NAMALWA (cell line): Measurements from ENCODE around the gene SLC47A2.
"Not testable (repeated sequence)": the region's sequence is repeated elsewhere in the genome, so short reads cannot be mapped to it uniquely, and the experiment has no call there.

Experiments used
- DNase-seq: peaks from one replicate; pipeline ENCODE4 v3.0.0-alpha.2; 2015; ENCODE audit warnings: low spot score

Gene SLC47A2

DNA sequence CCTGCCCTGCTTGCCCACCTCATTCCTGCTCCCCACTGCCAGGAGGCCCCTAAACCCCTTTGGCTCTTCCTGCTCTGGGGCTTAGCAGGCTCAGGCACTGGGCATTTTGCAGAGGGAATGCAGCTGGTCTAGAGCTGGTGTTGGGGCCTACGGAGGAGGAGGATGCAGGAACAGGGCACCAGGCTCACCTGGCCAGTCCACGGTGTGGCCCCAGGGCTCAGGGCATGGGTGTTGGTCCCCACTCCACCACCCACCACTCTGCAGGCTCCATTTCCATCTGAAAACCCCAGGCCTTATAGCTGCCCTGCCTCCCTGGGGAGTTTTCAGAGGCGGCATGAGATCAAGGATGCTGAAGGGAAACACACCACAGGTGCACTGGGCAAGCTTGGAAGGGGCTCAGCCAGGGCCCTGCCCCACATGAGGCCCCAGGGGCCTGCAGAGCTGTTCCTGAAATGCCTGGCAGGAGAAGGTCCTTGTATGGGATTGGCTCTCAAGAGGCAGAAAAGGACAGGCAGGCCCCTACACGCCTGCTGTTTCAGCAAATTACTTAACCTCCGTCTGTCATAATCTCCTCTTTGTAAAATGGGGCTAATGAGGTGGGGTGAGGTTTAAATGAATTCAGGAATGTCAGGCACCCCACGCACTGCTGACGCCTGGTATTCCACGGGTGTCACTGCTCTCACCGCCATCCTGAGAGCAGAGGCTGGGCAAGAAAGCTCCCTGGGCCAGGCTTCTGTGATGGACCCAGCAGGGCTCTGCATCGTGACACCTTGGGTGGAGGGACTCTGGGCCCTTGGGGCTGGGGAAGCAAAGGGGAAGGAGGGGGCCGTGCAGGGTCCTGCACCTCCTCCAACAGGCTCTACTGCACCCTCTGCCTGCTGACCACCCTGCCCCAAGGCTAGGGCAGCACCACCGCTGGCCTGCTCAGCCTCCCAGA is 9.3 kb downstream of the SLC47A2 start:
- no peak for DNase-seq

DNA sequence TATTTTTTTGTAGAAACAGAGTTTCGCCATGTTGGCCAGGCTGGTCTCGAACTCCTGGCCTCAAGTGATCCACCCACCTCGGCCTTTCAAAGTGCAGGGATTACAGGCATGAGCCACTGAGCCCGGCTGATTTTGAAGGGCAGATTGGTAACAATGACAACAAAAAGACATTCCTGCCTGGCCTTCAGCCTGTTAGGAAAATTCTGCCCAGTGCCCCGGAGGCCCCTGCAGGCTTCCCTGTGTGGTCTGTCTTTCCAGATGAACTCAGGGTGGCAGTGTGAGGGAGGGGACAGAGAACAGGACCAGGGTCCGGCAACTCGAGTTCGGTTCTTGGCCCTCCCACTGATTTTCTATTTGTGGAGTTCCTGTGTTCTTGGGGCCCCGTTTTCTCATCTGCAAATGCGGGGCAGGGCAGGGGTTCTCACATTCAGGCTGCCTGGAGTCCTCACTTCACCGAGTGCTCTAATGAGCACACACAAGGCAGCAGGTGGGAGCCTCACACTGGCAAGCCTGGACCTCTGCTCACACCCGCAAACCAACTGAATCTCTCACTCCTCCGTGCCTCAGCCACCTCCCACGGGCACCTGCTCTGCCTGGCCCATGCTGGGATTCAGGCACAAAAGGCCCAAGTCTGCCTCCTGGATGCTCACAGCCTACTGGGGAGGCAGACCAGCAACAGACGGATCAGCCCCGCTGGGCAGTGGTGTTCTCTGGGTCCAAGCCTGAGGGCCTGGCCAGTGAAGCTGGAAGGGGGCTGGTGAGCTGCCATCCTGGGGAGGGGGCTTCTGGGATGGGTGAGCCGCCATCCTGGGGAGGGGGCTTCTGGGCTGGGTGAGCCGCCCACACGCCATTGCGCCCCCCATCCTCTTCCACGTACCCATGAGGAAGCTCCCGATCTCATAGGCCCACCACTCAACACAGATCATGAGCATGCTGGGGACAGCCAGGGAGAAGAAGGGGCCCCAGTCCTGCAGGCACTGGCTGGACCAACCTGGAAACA is 10.3 kb downstream of the SLC47A2 start:
- no peak for DNase-seq

DNA sequence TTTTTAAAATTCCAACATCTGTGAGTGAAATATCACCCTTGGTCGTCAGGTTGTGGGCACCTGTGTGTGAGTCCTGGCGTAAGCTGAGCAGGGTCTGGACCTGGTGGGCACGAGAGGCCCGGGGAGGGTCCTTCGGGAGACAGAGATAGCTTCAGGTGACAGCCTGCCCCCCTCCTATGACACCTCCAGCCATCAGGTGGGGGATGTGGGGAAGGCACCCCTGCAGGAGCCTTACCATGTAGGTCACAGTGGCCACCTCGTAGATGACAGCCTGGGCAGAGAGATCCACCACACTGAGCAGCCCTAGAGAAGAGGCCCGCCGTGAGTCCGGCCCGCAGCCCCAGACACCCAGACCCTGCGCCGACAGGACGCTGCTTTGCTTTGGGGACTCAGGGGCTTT is 11.2 kb downstream of the SLC47A2 start:
- no peak for DNase-seq

DNA sequence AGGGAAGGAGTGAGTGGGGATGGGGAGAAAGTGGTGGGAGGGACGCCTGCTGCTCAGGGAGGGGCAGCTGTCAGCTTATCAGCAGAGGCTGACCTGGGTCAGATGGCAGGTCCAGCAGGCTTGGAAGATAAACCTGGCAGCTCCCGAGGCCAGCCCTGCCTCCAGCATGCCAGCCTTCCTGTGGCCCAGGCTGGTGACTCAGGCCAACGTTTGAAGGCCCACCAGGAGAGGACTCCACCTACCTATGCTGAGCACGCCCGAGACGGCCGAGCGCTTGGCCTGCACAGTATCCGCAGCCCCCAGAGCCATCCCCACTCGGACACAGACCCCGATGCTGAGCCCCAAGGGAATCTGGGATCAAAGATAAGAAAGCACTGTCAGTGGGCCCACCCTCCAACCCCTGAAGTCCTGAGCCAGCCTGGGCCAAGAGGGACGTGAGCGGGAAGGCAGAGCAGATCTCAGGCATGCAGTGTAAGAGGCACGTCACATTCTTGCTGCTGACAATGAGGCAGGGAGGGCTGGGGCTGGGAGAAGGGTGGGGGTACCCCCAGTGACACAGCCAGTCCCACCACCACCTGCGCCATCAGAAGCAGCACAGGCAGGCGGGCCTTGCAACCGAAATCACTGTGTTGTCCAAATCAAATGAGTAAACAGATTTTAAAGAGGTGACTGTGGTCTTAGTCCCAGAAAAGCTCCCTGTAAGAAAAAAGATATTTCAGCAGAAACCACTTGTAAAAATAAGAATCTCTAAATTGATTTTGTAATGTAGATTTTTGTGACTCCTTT is 12.4 kb downstream of the SLC47A2 start:
- no peak for DNase-seq

DNA sequence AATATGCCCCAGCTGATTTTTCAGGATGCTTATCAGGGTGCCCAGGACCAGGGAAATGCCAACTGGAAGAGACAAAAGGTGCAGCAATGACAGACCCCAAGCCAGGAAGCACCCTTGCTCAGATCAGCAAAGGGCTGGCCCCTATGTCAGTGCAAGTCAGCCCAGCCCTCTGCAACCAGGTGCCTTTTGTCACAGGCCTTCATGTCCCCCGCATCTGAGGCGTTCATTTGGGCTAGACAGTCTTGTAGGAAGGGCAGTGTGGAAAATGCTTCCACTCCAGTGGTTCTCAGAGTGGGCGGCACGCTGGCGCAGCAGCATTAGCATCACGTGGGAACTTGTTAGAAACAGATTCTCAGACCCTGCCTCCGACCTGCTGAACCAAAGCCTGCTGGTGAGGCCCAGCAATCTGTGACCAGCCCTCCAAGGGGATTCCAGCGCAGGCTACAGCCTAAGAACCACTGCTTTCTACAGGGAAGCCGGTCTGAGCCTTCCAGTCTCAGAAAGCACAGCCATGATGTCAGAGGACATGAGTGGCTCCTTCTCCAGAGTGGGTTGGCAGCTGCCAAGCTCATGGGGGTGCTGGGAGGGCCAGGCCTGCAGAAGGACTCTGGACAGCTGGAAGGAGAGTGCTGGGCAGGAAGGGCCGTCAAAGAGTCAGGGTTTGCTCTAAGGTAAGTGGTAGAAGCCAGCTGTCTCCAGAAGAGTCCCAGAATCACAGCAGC is 13.1 kb downstream of the SLC47A2 start:
- no peak for DNase-seq

DNA sequence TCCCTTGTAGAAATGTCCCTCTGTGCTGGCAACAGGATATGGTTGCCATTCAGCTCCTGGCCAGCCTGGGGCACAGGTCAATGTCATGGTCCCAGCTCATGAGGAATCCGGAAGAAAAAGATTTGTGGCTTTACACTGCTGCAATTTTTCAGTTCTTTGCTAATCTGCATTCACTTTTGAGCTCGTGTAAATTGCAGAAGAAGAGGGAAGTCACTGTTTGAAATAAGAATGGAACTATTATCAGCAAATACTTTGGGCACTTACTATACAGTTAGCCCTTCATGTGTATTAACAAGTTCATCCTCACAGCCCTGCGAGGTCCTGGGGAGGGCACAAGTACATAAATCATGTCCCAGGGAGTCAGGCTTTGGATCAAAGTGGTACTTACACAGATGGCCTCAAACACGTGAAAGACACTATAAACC is 14.2 kb downstream of the SLC47A2 start:
- DNase-seq: no peak

DNA sequence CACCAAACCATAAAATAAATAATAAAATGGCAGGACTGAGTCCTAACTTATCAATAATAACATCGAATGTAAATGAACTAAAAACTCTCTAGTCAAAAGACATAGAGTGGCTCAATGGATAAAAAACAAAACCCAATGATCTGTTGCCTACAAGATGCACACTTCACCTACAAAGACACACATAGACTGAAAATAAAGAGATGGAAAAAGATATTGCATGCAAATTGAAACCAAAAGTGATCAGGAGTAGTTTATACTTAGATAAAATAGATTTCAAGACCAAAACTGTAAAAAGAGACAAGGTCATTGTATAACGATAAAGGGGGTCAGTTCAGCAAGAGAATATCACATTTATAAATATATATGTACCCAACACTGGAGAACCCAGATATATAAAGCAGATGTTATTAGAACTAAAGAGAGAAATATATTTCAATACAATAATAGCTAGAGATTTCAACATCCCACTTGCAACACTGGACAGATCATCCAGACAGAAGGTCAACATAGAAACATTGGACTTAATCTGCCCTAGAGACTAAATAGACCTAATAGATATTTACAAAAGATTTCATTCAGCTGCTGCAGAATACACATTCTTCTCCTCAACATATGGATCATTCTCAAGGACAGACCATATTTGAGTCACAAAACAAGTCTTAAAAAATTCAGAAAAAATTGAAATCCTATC is 29.8 kb downstream of the SLC47A2 start:
- no peak for DNase-seq

DNA sequence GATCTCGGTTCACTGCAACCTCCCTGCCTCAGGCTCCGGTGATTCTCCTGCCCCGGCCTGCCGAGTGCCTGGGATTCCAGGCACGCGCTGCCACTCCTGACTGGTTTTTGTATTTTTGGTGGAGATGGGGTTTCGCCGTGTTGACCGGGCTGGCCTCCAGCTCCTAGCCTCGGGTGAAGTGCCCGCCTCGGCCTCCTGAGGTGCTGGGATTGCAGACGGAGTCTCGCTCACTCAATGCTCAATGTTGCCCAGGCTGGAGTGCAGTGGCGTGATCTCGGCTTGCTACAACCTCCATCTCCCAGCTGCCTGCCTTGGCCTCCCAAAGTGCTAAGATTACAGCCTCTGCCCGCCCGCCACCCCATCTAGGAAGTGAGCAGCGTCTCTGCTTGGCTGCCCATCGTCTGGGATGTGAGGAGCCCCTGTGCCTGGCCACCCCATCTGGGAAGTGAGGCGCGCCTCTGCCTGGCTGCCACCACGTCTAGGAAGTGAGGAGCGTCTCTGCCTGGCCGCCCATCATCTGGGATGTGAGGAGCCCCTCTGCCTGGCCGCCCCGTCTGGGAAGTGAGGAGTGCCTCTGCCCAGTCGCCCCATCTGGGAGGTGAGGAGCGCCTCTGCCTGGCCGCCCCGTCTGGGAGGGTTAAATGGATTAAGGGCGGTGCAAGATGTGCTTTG is 31.3 kb downstream of the SLC47A2 start:
- not testable (repeated sequence) for DNase-seq

DNA sequence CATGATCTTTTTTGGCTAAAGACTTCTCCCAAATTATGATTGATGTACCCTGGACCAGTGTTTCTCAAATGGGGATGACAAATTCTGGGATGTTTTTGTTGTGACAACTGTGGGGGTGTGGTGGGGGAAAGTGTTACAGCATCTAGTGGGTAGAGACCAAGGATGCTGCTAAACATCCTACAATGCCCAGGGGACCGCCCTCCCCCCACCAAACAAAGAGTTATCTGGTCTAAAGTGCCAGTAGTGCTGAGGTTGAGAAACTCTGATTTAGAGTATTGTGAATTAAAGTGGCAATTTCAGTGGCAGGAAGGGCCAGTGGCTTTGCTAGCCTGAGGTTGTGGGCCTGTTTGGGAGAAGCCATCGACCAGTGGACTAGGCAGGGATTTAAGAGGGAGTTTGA is 33.3 kb downstream of the SLC47A2 start:
- DNase-seq: no peak

DNA sequence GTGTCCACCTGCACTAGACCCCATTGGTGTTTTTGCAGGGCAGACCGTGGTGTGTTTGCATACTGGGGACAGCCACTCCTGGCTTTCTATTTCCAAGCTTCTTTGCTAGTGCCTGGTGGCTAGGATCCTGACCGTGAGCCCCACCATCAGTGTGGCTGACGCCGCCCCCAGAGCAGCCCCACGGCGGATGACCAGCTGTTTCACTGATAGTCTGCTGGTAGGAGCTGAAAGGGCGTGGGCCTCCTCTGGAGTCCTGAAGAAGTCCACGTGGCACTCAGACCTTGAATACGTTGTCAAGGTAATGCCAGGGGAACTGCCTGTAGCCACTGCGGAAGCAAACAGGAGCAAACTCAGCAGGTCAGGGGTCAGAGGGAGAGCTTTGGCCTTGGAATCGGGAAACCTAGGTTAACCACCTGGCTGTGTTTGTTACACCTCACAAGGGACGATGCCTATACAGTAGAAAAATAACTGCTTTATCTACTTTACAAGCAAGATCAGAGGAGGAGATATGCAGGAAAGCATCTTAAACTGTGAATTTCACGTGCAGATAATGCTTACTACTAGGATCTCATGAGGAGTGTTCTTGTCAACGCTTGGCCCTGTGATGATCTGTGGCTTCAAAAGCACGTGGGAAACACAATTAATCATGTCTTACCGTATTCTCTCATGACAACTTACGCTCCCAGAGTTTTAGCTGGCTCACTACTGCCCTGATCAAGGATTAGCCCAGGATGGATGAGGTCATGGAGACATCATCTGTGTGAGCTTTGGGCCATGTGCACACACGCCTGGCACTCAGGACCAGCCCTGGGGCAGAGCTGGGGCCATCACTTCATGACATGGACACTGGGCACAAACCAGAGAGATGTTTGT is 37.6 kb downstream of the SLC47A2 start:
- DNase-seq: no peak

DNA sequence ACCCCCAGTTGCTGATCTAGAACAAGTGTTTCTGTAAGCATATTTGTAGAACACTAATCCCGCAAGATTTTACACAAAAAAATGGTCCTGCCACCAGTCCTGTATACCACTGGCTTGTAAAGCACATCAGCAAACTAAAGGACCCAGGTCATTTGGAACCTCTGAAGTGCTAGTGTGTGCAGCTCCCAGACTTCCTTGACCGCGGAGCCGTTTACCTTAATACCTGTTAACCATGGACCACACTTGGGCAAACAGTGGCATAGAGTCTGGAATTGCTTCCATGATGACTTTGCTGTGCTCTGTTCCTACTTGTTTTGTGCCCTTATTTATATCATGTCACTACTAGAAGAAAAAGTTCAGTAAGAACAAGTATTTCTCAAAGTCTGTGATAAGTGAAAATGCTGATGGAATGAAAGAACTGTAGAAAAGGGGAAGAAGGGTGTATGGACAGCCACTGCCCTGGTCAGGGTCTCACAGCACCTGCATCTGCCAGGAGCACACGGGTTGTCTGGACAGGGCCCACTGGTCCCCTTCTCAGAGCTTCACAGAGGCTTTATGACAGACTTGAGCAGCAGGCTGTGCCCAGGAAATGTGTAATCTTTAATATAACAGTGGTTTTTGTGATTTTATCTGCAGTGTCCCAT is 38.5 kb downstream of the SLC47A2 start:
- no peak for DNase-seq

DNA sequence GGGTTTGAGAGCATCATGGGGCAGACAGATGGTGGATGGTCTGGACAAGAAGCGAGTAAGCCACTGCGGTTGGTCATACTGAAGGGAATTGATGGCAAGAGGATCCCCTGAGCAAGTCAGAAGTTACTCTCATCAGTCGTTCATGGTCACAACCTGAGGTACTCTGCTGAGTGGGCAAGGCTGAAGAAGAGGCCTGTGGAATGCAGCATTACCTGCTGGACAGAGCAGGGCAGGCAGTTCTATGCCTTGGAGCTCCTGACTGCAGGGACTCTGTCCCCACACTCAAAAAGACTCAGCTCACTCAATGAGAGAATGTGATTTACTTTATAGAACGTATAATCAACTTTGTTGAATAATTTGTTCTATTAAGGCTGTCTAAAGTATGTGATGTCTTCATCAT is 39.5 kb downstream of the SLC47A2 start:
- DNase-seq: no peak

DNA sequence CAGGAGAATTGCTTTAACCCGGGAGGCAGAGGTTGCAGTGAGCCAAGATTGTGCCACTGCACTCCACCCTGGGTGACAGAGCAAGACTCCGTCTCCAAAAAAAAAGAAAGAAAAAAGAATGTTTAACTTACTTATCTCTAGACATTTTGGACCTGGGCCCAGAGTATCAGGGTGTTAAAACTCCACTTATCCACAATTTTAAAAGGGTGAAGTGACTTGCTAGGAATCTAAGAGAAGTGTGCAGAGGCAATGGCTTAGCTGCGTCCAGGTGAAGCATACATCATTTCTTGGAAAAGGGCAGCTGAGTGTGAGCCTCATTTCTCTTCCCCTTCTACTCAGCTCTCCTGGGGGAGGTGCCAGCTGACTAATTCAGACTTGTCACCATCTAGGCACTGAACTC is 42.8 kb downstream of the SLC47A2 start:
- DNase-seq: no peak

DNA sequence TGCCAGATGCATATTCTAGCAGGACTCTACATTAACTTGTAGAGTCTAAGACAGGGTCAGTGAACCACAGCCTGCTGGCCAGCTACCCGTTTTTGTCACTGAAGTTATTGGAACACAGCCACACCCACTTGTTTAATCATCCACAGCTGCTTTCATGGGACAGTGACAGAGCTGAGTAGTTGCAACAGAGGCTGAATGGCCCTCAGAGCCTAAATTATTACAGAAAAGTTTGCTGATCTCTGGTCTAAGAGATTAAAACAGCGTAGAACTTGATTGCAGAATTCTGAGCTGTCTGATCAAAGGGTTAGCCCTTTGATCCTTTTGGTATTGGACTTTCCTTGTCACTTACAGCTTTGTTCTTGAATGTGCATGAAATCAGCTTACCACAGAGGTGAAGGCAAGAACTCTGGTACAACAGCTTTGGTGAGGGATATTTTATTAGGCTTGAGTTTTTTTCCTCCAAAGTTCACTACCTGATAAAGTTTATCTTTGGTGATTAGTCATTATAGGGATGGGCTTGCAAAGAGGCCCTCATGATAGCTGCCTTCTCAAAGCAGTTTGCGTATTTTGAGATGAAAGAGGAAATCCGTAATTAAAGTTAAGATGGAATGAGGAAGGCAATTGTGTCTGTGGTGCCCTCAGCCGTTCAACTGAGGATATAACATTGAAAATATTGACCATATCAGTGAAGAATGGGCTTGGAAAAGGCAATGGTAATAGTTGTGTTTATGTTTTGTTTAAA is 44.2 kb downstream of the SLC47A2 start:
- DNase-seq: no peak

DNA sequence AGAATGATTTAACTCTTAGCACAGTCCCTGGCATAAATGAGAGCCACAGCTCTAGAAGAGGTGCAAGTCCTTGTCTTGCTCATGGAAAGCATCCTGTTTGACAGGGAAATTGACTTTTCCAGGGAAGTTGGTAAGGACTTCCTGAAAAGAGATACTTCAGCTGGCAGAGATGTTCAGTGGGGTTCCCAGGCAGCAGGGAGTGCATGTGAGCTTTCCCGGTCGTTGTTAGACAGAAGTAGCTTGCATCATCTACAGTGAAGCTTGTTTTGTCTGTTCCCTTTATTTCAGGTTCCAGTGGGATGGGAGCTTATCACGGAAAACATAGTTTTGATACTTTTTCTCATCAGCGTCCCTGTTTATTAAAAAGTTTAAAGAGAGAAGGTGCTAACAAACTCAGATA is 45.0 kb downstream of the SLC47A2 start:
- DNase-seq: no peak

DNA sequence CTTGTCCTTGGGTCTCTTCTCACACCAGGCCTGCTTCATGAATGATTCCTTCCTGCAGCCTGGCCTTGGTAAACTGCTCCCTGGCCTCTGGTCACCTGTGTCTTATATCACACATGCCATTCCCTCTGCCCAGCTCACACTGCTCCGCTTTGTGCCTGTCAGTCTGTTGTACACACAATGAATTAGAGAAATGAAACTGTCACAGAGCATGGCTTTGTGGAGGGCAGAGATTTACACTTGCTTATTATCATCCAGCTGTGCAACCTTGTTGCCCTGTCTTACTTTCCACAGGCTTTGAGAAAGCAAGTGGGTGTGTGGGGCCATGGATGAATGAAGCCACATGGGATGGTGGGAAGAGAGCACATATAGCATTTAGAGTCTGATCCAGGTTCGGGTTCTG is 45.5 kb downstream of the SLC47A2 start:
- peak; percentile 11 for DNase-seq

DNA sequence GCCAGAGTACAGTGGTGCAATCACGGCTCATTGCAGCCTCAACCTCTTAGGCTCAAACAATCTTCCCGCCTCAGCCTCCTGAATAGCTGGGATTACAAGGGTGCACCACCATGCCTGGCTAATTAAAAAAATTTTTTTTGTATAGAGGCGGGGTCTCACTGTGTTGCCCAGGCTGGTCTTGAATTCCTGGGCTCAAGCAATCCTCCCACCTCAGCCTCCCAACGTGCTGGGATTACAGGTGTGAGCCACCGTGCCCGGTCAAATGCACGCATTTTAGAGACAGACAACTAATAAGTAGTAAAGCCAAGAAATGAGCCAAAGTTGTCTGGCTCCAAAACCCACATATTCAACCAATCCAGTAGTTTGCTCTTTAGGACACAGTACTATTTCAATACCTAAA is 46.7 kb downstream of the SLC47A2 start:
- DNase-seq: not testable (repeated sequence)

DNA sequence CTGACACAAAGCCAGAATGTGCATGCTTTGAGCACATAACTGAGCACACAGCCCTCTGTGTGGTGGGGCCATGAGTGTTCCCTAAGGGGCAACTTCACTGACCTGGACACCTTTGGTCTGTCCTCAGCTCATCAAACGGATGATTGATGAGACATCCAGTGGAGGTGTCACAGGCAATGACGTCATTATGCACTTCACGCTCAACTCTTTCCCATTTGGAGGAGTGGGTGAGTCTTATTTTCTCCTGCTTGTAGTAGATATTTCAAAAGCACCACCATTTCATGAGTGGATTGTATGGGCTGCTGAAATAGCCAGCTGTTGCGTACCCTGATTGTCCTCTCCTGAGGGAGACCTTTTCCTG is 51.6 kb downstream of the SLC47A2 start:
- DNase-seq: no peak
